ENCODE results near the gene CES4A. TPM values are rescaled to one million over a fixed set of nuclear protein-coding genes. Genes with fewer than 3 reads are reported as not detected.

CES4A gene
- total RNA-seq, 4 donors from 2014 or later, result 4.4 to 48.1 (median 14.3) TPM

- ATAC-seq (ENCODE audit: low FRiP score) (no peak), DNase-seq (ENCODE audit: low spot score) (no peak)
- no peak for TF ChIP-seq CTCF (IDR thresholded peaks at IDR 0.05)
Measured at GRCh38 chr16:66976746-66977145, 11.6 kb upstream of the CES4A start.

GRCh38 chr16:66977341-66978113 lies 10.9 kb upstream of the CES4A start:
- DNase-seq (ENCODE audit: low spot score), result peak; percentile 95
- ATAC-seq (ENCODE audit: low FRiP score), result peak; percentile 91
- TF ChIP-seq CTCF (IDR thresholded peaks at IDR 0.05), result peak in 2 of 3 donors; percentile 86 to 88

- TF ChIP-seq CTCF (IDR thresholded peaks at IDR 0.05), result no peak
- DNase-seq (ENCODE audit: low spot score) (no peak), ATAC-seq (ENCODE audit: low FRiP score) (no peak)
Measured at GRCh38 chr16:66979011-66979717, 9.2 kb upstream of the CES4A start.

- no peak for TF ChIP-seq CTCF (IDR thresholded peaks at IDR 0.05)
- ATAC-seq (ENCODE audit: low FRiP score) (no peak), DNase-seq (ENCODE audit: low spot score) (no peak)
Measured at GRCh38 chr16:66983033-66983432, 5.4 kb upstream of the CES4A start.

- no peak for TF ChIP-seq CTCF (IDR thresholded peaks at IDR 0.05)
- no peak for ATAC-seq (ENCODE audit: low FRiP score)
- DNase-seq (ENCODE audit: low spot score), result no peak
Measured at GRCh38 chr16:66984892-66985311, 3.5 kb upstream of the CES4A start.

- DNase-seq (ENCODE audit: low spot score), result no peak
- ATAC-seq (ENCODE audit: low FRiP score), result no peak
- no peak for TF ChIP-seq CTCF (IDR thresholded peaks at IDR 0.05)
Measured at GRCh38 chr16:66986559-66986958, 1.8 kb upstream of the CES4A start.

Data from omental fat pad (tissue), 4 donors.